Gastrocnemius medialis (tissue), 4 donors: ENCODE data around the gene SPSB1.

Source experiments
- CTCF ChIP-seq, 5 experiments: fragments of 450-650 bp in 3 of 5; fragments of 200-600 bp in 2 of 5; sonication (generic) in 2 of 5; IDR thresholded peaks in 4 of 5; conservative IDR thresholded peaks in 1 of 5; 1 replicate in 4 of 5; 2 replicates in 1 of 5; pipeline ENCODE4 v1.5.1; 2016 to 2019; ENCODE audit warnings: antibody characterized with exemption in 5 of 5, mild to moderate bottlenecking in 3 of 5, moderate library complexity in 3 of 5
- POLR2A ChIP-seq, 2 donors: fragments of 450-650 bp; IDR thresholded peaks; one replicate each; pipeline ENCODE4 v1.6.1; 2017; ENCODE audit warnings: antibody characterized with exemption in 2 of 2, mild to moderate bottlenecking in 2 of 2, moderate library complexity in 2 of 2

- TF ChIP-seq CTCF (IDR thresholded peaks at IDR 0.05 in 4 of 5, conservative IDR thresholded peaks at IDR 0.05 in 1 of 5) (no peak), POLR2A (IDR thresholded peaks at IDR 0.05) (no peak)
Measured at GRCh38 chr1:9340172-9340854, 47.6 kb downstream of the SPSB1 start.
